Rectal smooth muscle tissue (tissue), 1 donor: ENCODE results near the gene ACP3.
"Not testable (repeated sequence)": the region's sequence is repeated elsewhere in the genome, so short reads cannot be mapped to it uniquely, and the experiment has no call there.

Source experiments
- H3K27ac ChIP-seq: one replicate; pipeline ENCODE4 v1.7.0; 2013; ENCODE audit warnings: low read depth, low read length, inconsistent platforms
- H3K27me3 ChIP-seq: one replicate; pipeline ENCODE4 v1.7.0; 2013; ENCODE audit warnings: low read length; ENCODE audit not compliant: control insufficient read depth, insufficient read depth
- H3K36me3 ChIP-seq: one replicate; pipeline ENCODE4 v1.7.0; 2013; ENCODE audit warnings: low read length; ENCODE audit not compliant: control insufficient read depth, insufficient read depth
- H3K4me1 ChIP-seq: one replicate; pipeline ENCODE4 v1.7.0; 2013; ENCODE audit warnings: low read length; ENCODE audit not compliant: control insufficient read depth, insufficient read depth
- H3K4me3 ChIP-seq: one replicate; pipeline ENCODE4 v1.7.0; 2013; ENCODE audit warnings: low read length
- H3K9ac ChIP-seq: one replicate; pipeline ENCODE4 v1.7.0; 2013; ENCODE audit warnings: low read length

Gene ACP3

GRCh38 chr3:132380920-132381319 lies 63.7 kb downstream of the ACP3 start:
- H3K27me3 ChIP-seq, result no peaks in the 10 kb centered on the region
- H3K36me3 ChIP-seq, result no peaks in the 10 kb centered on the region
- no peaks in the 10 kb centered on the region for H3K4me1 ChIP-seq
- no peak overlapping the region for H3K4me3 ChIP-seq
- H3K9ac ChIP-seq, result no peak overlapping the region
- H3K27ac ChIP-seq, result no peak overlapping the region

DNA sequence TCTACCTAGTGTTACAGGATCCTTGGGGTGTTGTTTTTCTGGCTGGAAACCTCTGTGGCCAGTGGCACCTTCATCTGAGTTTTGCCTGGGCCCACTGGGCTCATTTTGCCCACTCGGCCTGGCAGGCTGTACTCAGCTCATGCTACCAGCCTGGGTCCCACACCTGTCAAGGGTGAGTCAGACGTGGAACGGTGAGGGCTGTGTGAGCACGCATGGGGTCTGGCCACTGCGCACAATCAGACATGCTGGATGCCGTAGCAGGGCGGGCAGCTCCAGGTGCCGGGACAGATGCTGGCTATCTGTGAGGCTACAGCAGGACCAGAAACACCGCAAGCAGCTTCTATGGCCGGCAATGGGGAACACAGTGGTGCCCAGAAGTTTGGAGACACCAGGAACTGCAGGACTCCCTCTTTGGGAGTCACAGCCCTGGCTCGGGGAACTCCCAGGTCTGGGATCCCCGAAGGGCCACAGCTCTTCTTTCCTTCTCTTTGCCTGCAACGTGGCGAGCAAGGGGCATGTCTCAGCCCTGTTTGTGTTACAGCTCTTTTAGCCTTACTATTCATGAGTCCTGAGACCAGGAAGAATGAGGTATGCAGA lies 64.2 kb downstream of the ACP3 start:
- Histone ChIP-seq H3K27ac (no peak overlapping the region), H3K4me3 (no peak overlapping the region), H3K27me3 (no peaks in the 10 kb centered on the region), H3K9ac (no peak overlapping the region), H3K4me1 (no peaks in the 10 kb centered on the region), H3K36me3 (no peaks in the 10 kb centered on the region)

GRCh38 chr3:132382267-132382666 lies 65.1 kb downstream of the ACP3 start:
- no peaks in the 10 kb centered on the region for H3K27me3 ChIP-seq

GRCh38 chr3:132382688-132383194 lies 65.5 kb downstream of the ACP3 start:
- no peak overlapping the region for H3K4me3 ChIP-seq
- H3K4me1 ChIP-seq, result no peaks in the 10 kb centered on the region
- no peak overlapping the region for H3K9ac ChIP-seq
- H3K27ac ChIP-seq, result no peak overlapping the region
- no peaks in the 10 kb centered on the region for H3K36me3 ChIP-seq
- no peaks in the 10 kb centered on the region for H3K27me3 ChIP-seq

More at GRCh38 chr3:132382267-132382666, 65.1 kb downstream of the ACP3 start:
- Histone ChIP-seq H3K27ac (no peak overlapping the region), H3K4me3 (no peak overlapping the region), H3K4me1 (no peaks in the 10 kb centered on the region), H3K36me3 (no peaks in the 10 kb centered on the region), H3K9ac (no peak overlapping the region)

DNA sequence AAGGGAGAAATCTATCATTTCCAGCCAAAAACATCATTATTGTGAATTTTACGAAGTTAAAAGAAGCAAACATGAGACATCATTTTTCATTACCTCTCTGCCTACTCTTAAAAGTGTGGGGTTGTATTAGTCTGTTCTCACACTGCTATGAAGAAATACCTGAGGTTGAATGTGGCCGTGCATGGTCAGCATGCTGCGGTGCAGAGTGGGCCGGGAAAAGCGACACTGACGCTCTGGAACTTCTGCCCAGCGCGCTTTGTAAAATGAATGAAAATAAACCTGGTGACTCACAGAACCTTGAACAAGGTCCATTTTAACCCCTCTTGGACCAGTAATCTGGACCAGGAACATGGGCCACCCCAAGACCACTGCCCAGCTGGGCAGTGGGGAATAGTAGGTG lies 69.1 kb downstream of the ACP3 start:
- no peaks in the 10 kb centered on the region for H3K36me3 ChIP-seq
- H3K9ac ChIP-seq, result no peak overlapping the region
- H3K4me3 ChIP-seq, result no peak overlapping the region
- H3K4me1 ChIP-seq, result no peaks in the 10 kb centered on the region
- no peak overlapping the region for H3K27ac ChIP-seq
- H3K27me3 ChIP-seq, result no peaks in the 10 kb centered on the region

GRCh38 chr3:132392675-132393074 lies 75.5 kb downstream of the ACP3 start:
- H3K9ac ChIP-seq, H3K4me3 ChIP-seq, H3K4me1 ChIP-seq, H3K36me3 ChIP-seq, H3K27me3 ChIP-seq, H3K27ac ChIP-seq: not testable (repeated sequence)

DNA sequence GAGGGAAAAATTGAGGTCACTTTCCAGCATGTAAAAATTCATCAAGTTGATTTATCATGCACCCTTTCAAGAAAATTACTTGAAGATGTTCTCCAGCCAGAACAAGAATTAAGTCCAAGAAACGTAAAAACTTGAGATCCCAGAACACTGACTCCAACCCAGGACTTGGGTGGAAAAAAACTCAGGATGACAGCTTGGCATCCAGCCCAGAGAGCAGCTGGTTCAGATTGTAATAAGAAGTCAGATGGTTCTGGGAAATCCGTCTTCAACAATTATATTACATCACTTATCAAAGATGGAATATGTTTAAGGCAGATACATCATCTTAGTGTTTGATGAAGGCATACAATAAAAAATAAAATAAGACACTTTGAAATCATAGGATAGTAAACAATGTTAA lies 77.1 kb downstream of the ACP3 start:
- no peak overlapping the region for H3K4me3 ChIP-seq
- H3K9ac ChIP-seq, result no peak overlapping the region
- no peaks in the 10 kb centered on the region for H3K27me3 ChIP-seq
- no peak overlapping the region for H3K27ac ChIP-seq
- H3K36me3 ChIP-seq, result no peaks in the 10 kb centered on the region
- no peaks in the 10 kb centered on the region for H3K4me1 ChIP-seq

DNA sequence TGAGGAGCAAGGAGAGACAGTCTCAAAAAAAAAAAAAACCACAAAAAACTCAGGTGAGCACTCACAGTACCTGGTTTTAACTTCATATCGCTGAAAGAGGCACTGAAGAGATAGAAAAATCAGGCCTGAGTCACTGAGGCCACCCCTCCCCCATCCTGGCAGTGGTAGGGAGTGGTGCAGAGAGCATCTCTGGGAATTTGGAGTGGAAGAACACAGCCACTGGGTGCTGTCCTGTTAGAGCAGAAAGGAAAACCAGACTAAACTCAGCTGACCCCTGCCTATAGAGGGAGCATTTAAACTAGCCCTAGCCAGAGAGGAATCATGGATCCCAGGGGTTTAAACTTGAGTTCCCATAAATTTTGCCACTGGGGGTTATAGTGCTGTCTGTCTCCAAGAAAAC lies 77.9 kb downstream of the ACP3 start:
- H3K4me1 ChIP-seq, result no peaks in the 10 kb centered on the region
- no peaks in the 10 kb centered on the region for H3K27me3 ChIP-seq
- H3K9ac ChIP-seq, result no peak overlapping the region
- no peaks in the 10 kb centered on the region for H3K36me3 ChIP-seq
- no peak overlapping the region for H3K4me3 ChIP-seq
- no peak overlapping the region for H3K27ac ChIP-seq

- no peaks in the 10 kb centered on the region for H3K36me3 ChIP-seq
- no peak overlapping the region for H3K9ac ChIP-seq
- no peaks in the 10 kb centered on the region for H3K4me1 ChIP-seq
- H3K27me3 ChIP-seq, result no peaks in the 10 kb centered on the region
- no peak overlapping the region for H3K4me3 ChIP-seq
- H3K27ac ChIP-seq, result no peak overlapping the region
These were observed 79.0 kb downstream of the ACP3 start for GRCh38 chr3:132396255-132396654.

DNA sequence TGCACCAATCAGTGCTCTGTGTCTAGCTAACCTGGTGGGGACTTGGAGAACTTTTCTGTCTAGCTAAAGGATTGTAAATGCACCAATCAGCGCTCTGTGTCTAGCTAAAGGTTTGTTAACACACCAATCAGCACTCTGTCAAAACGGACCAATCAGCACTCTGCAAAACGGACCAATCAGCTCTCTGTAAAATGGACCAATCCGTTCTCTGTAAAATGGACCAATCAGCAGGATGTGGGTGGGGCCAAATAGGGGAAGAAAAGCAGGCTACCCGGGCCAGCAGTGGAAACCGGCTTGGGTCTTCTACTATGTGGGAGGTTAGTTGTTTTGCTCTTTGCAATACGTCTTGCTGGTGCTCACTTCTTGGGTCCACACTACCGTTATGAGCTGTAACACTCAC lies 79.6 kb downstream of the ACP3 start:
- not testable (repeated sequence) for H3K36me3 ChIP-seq, H3K27ac ChIP-seq, H3K4me1 ChIP-seq, H3K9ac ChIP-seq, H3K27me3 ChIP-seq, H3K4me3 ChIP-seq

- no peaks in the 10 kb centered on the region for H3K4me1 ChIP-seq
- no peak overlapping the region for H3K27ac ChIP-seq
- no peak overlapping the region for H3K9ac ChIP-seq
- H3K36me3 ChIP-seq, result no peaks in the 10 kb centered on the region
- H3K27me3 ChIP-seq, result no peaks in the 10 kb centered on the region
- H3K4me3 ChIP-seq, result no peak overlapping the region
These were observed 82.1 kb downstream of the ACP3 start for GRCh38 chr3:132399054-132399929.

- Histone ChIP-seq H3K27me3 (no peaks in the 10 kb centered on the region), H3K36me3 (no peaks in the 10 kb centered on the region), H3K27ac (no peak overlapping the region), H3K4me1 (no peaks in the 10 kb centered on the region), H3K9ac (no peak overlapping the region), H3K4me3 (no peak overlapping the region)
These were observed 84.0 kb downstream of the ACP3 start for GRCh38 chr3:132401255-132401654.

- no peaks in the 10 kb centered on the region for H3K4me1 ChIP-seq
- no peaks in the 10 kb centered on the region for H3K36me3 ChIP-seq
- no peak overlapping the region for H3K27ac ChIP-seq
- no peak overlapping the region for H3K4me3 ChIP-seq
- H3K9ac ChIP-seq, result no peak overlapping the region
- no peaks in the 10 kb centered on the region for H3K27me3 ChIP-seq
These were observed 87.1 kb downstream of the ACP3 start for GRCh38 chr3:132404276-132404675.
